ENCODE data around the gene BRI3.

The BRI3 gene

GRCh38 chr7:98252425-98253054, 28.9 kb upstream of the BRI3 start:
- no peak for DNase-seq (ENCODE audit: low read depth)

- no peak for DNase-seq (ENCODE audit: low read depth)
Observed at GRCh38 chr7:98254516-98254915, 27.0 kb upstream of the BRI3 start.

- DNase-seq (ENCODE audit: low read depth): no peak
Observed at GRCh38 chr7:98254951-98255610, 26.4 kb upstream of the BRI3 start.

GRCh38 chr7:98256431-98256830, 25.1 kb upstream of the BRI3 start:
- no peak for DNase-seq (ENCODE audit: low read depth)

GRCh38 chr7:98257701-98258100, 23.8 kb upstream of the BRI3 start:
- DNase-seq (ENCODE audit: low read depth): no peak

GRCh38 chr7:98265841-98266271, 15.6 kb upstream of the BRI3 start:
- no peak for DNase-seq (ENCODE audit: low read depth)

GRCh38 chr7:98266840-98267239, 14.6 kb upstream of the BRI3 start:
- DNase-seq (ENCODE audit: low read depth): no peak

GRCh38 chr7:98267303-98267702, 14.2 kb upstream of the BRI3 start:
- no peak for DNase-seq (ENCODE audit: low read depth)

GRCh38 chr7:98276241-98276761, 5.2 kb upstream of the BRI3 start:
- DNase-seq (ENCODE audit: low read depth): no peak

GRCh38 chr7:98278408-98278807, 3.1 kb upstream of the BRI3 start:
- no peak for DNase-seq (ENCODE audit: low read depth)

- no peak for DNase-seq (ENCODE audit: low read depth)
Observed at GRCh38 chr7:98278936-98279335, 2.5 kb upstream of the BRI3 start.

- no peak for DNase-seq (ENCODE audit: low read depth)
Observed at GRCh38 chr7:98280296-98280695, 1.2 kb upstream of the BRI3 start.

- no peak for DNase-seq (ENCODE audit: low read depth)
Observed at GRCh38 chr7:98281757-98282606, 496 bp downstream of the BRI3 start.

GRCh38 chr7:98282703-98283102, 1.2 kb downstream of the BRI3 start:
- DNase-seq (ENCODE audit: low read depth): no peak

GRCh38 chr7:98283127-98283886, 1.8 kb downstream of the BRI3 start:
- no peak for DNase-seq (ENCODE audit: low read depth)

- no peak for DNase-seq (ENCODE audit: low read depth)
Observed at GRCh38 chr7:98283887-98284222, 2.4 kb downstream of the BRI3 start.

GRCh38 chr7:98284335-98285036, 3.0 kb downstream of the BRI3 start:
- peak; percentile 39 for DNase-seq (ENCODE audit: low read depth)

GRCh38 chr7:98285157-98286092, 3.9 kb downstream of the BRI3 start:
- DNase-seq (ENCODE audit: low read depth): no peak

GRCh38 chr7:98286093-98286539, 4.6 kb downstream of the BRI3 start:
- no peak for DNase-seq (ENCODE audit: low read depth)
